Stimulated activated naive CD8-positive, alpha-beta T cell treated with anti-CD3 and anti-CD28 coated beads, Interleukin-15, Interleukin-2, amounts not matched to agents 100 ng/mL and 50 ng/mL, for 24 hours (primary cell): ENCODE results near the gene CCDC192.

ENCODE experiments used
- H3K27ac Mint-ChIP-seq: one replicate; pipeline ENCODE4 v1.8.0; 2021; ENCODE audit warnings: mild to moderate bottlenecking, mixed read lengths
- H3K27me3 Mint-ChIP-seq: one replicate; pipeline ENCODE4 v1.8.0; 2021; ENCODE audit warnings: mixed read lengths
- H3K36me3 Mint-ChIP-seq: one replicate; pipeline ENCODE4 v1.8.0; 2021; ENCODE audit warnings: low read depth, mixed read lengths
- H3K4me1 Mint-ChIP-seq: one replicate; pipeline ENCODE4 v1.8.0; 2021; ENCODE audit warnings: low read depth, mixed read lengths
- H3K4me3 Mint-ChIP-seq: one replicate; pipeline ENCODE4 v1.8.0; 2021; ENCODE audit warnings: mild to moderate bottlenecking, mixed read lengths
- H3K9me3 Mint-ChIP-seq: one replicate; pipeline ENCODE4 v1.8.0; 2021; ENCODE audit warnings: mixed read lengths

The CCDC192 gene

GRCh38 chr5:127802477-127802865 lies 99.3 kb downstream of the CCDC192 start:
- no peaks in the 10 kb centered on the region for H3K4me1 Mint-ChIP-seq
- no peaks in the 10 kb centered on the region for H3K36me3 Mint-ChIP-seq
- no peak overlapping the region for H3K27ac Mint-ChIP-seq
- H3K4me3 Mint-ChIP-seq: no peak overlapping the region
- H3K27me3 Mint-ChIP-seq: no peaks in the 10 kb centered on the region
- no peaks in the 10 kb centered on the region for H3K9me3 Mint-ChIP-seq

GRCh38 chr5:127804886-127805426 lies 101.8 kb downstream of the CCDC192 start:
- Mint-ChIP-seq H3K4me3 (no peak overlapping the region), H3K4me1 (no peaks in the 10 kb centered on the region), H3K27me3 (no peaks in the 10 kb centered on the region), H3K9me3 (no peaks in the 10 kb centered on the region), H3K36me3 (no peaks in the 10 kb centered on the region), H3K27ac (no peak overlapping the region)

- no peaks in the 10 kb centered on the region for H3K36me3 Mint-ChIP-seq
- no peaks in the 10 kb centered on the region for H3K4me1 Mint-ChIP-seq
- no peaks in the 10 kb centered on the region for H3K9me3 Mint-ChIP-seq
- no peaks in the 10 kb centered on the region for H3K27me3 Mint-ChIP-seq
- no peak overlapping the region for H3K27ac Mint-ChIP-seq
- no peak overlapping the region for H3K4me3 Mint-ChIP-seq
Observed at GRCh38 chr5:127805448-127805847, 102.3 kb downstream of the CCDC192 start.

GRCh38 chr5:127806776-127807175 lies 103.6 kb downstream of the CCDC192 start:
- Mint-ChIP-seq H3K36me3 (no peaks in the 10 kb centered on the region), H3K27me3 (no peaks in the 10 kb centered on the region), H3K4me1 (no peaks in the 10 kb centered on the region), H3K27ac (no peak overlapping the region), H3K4me3 (no peak overlapping the region), H3K9me3 (no peaks in the 10 kb centered on the region)

- no peaks in the 10 kb centered on the region for H3K9me3 Mint-ChIP-seq
- H3K27ac Mint-ChIP-seq: no peak overlapping the region
Observed at GRCh38 chr5:127809533-127809932, 106.3 kb downstream of the CCDC192 start.

GRCh38 chr5:127810017-127810416 lies 106.8 kb downstream of the CCDC192 start:
- Mint-ChIP-seq H3K9me3 (no peaks in the 10 kb centered on the region), H3K27me3 (peaks cover 6% of the 10 kb centered on the region), H3K4me1 (no peaks in the 10 kb centered on the region), H3K27ac (no peak overlapping the region), H3K36me3 (no peaks in the 10 kb centered on the region), H3K4me3 (no peak overlapping the region)

More at GRCh38 chr5:127809533-127809932, 106.3 kb downstream of the CCDC192 start:
- H3K27me3 Mint-ChIP-seq: peaks cover 1% of the 10 kb centered on the region
- H3K4me1 Mint-ChIP-seq: no peaks in the 10 kb centered on the region
- H3K4me3 Mint-ChIP-seq: no peak overlapping the region
- H3K36me3 Mint-ChIP-seq: no peaks in the 10 kb centered on the region

- H3K4me3 Mint-ChIP-seq: no peak overlapping the region
- peaks cover 7% of the 10 kb centered on the region for H3K27me3 Mint-ChIP-seq
- H3K9me3 Mint-ChIP-seq: no peaks in the 10 kb centered on the region
- H3K27ac Mint-ChIP-seq: no peak overlapping the region
- no peaks in the 10 kb centered on the region for H3K4me1 Mint-ChIP-seq
- no peaks in the 10 kb centered on the region for H3K36me3 Mint-ChIP-seq
Observed at GRCh38 chr5:127810707-127811490, 107.7 kb downstream of the CCDC192 start.

GRCh38 chr5:127812570-127812969 lies 109.4 kb downstream of the CCDC192 start:
- Mint-ChIP-seq H3K4me3 (no peak overlapping the region), H3K27ac (no peak overlapping the region), H3K9me3 (no peaks in the 10 kb centered on the region), H3K36me3 (no peaks in the 10 kb centered on the region), H3K4me1 (no peaks in the 10 kb centered on the region), H3K27me3 (peaks cover 7% of the 10 kb centered on the region)

- Mint-ChIP-seq H3K4me1 (no peaks in the 10 kb centered on the region), H3K27ac (no peak overlapping the region), H3K27me3 (peaks cover 7% of the 10 kb centered on the region), H3K4me3 (no peak overlapping the region), H3K9me3 (no peaks in the 10 kb centered on the region), H3K36me3 (no peaks in the 10 kb centered on the region)
Observed at GRCh38 chr5:127813633-127814587, 110.7 kb downstream of the CCDC192 start.

- Mint-ChIP-seq H3K4me1 (no peaks in the 10 kb centered on the region), H3K9me3 (no peaks in the 10 kb centered on the region), H3K27me3 (peaks cover 7% of the 10 kb centered on the region), H3K4me3 (no peak overlapping the region), H3K27ac (no peak overlapping the region), H3K36me3 (no peaks in the 10 kb centered on the region)
Observed at GRCh38 chr5:127814588-127814973, 111.4 kb downstream of the CCDC192 start.

GRCh38 chr5:127820910-127821553 lies 117.8 kb downstream of the CCDC192 start:
- H3K4me3 Mint-ChIP-seq: no peak overlapping the region
- H3K4me1 Mint-ChIP-seq: no peaks in the 10 kb centered on the region
- no peaks in the 10 kb centered on the region for H3K9me3 Mint-ChIP-seq
- no peak overlapping the region for H3K27ac Mint-ChIP-seq
- H3K27me3 Mint-ChIP-seq: no peaks in the 10 kb centered on the region
- H3K36me3 Mint-ChIP-seq: no peaks in the 10 kb centered on the region

GRCh38 chr5:127821896-127822295 lies 118.7 kb downstream of the CCDC192 start:
- Mint-ChIP-seq H3K4me3 (no peak overlapping the region), H3K27me3 (no peaks in the 10 kb centered on the region), H3K27ac (no peak overlapping the region)

GRCh38 chr5:127824126-127824525 lies 120.9 kb downstream of the CCDC192 start:
- Mint-ChIP-seq H3K27me3 (peaks cover 10% of the 10 kb centered on the region), H3K4me3 (no peak overlapping the region), H3K9me3 (no peaks in the 10 kb centered on the region), H3K4me1 (no peaks in the 10 kb centered on the region), H3K27ac (no peak overlapping the region), H3K36me3 (no peaks in the 10 kb centered on the region)

More at GRCh38 chr5:127821896-127822295, 118.7 kb downstream of the CCDC192 start:
- Mint-ChIP-seq H3K36me3 (no peaks in the 10 kb centered on the region), H3K9me3 (no peaks in the 10 kb centered on the region), H3K4me1 (no peaks in the 10 kb centered on the region)

GRCh38 chr5:127826011-127826410 lies 122.8 kb downstream of the CCDC192 start:
- H3K4me1 Mint-ChIP-seq: no peaks in the 10 kb centered on the region
- H3K9me3 Mint-ChIP-seq: no peaks in the 10 kb centered on the region
- no peak overlapping the region for H3K27ac Mint-ChIP-seq
- no peaks in the 10 kb centered on the region for H3K36me3 Mint-ChIP-seq
- no peak overlapping the region for H3K4me3 Mint-ChIP-seq
- H3K27me3 Mint-ChIP-seq: peaks cover 10% of the 10 kb centered on the region
